ENCODE measurements around the gene HIBADH.

Gene HIBADH

GRCh38 chr7:27611059-27611458, 51.6 kb downstream of the HIBADH start:
- no peak for TF ChIP-seq ESRRG (CRISPR knock-in tag; IDR thresholded peaks at IDR 0.05)
- no peak for ATAC-seq

GRCh38 chr7:27608776-27609495, 53.7 kb downstream of the HIBADH start:
- no peak for ATAC-seq
- TF ChIP-seq PPARA (CRISPR knock-in tag; IDR thresholded peaks at IDR 0.05; ENCODE audit: borderline replicate concordance) (no peak), PATZ1 (CRISPR knock-in tag; IDR thresholded peaks at IDR 0.05; ENCODE audit: borderline replicate concordance) (no peak), ISL1 (CRISPR knock-in tag; IDR thresholded peaks at IDR 0.05) (no peak), RARB (CRISPR knock-in tag; IDR thresholded peaks at IDR 0.05) (no peak), CSRNP3 (CRISPR knock-in tag; IDR thresholded peaks at IDR 0.05) (no peak), TOX (CRISPR knock-in tag; IDR thresholded peaks at IDR 0.05; ENCODE audit: borderline replicate concordance) (no peak), ZC3H10 (CRISPR knock-in tag; IDR thresholded peaks at IDR 0.05) (no peak), CSDC2 (CRISPR knock-in tag; IDR thresholded peaks at IDR 0.05) (no peak), BACH2 (CRISPR knock-in tag; IDR thresholded peaks at IDR 0.05; ENCODE audit: borderline replicate concordance) (no peak), TSHZ2 (CRISPR knock-in tag; IDR thresholded peaks at IDR 0.05) (no peak), ESRRG (CRISPR knock-in tag; IDR thresholded peaks at IDR 0.05) (no peak)

- TF ChIP-seq ESRRG (CRISPR knock-in tag; IDR thresholded peaks at IDR 0.05) (no peak), RARB (CRISPR knock-in tag; IDR thresholded peaks at IDR 0.05) (no peak), POU6F1 (CRISPR knock-in tag; IDR thresholded peaks at IDR 0.05; ENCODE audit: borderline replicate concordance, low read depth) (no peak), ZFP3 (CRISPR knock-in tag; IDR thresholded peaks at IDR 0.05) (no peak), CSDC2 (CRISPR knock-in tag; IDR thresholded peaks at IDR 0.05) (no peak), TOX (CRISPR knock-in tag; IDR thresholded peaks at IDR 0.05; ENCODE audit: borderline replicate concordance) (no peak), PPARA (CRISPR knock-in tag; IDR thresholded peaks at IDR 0.05; ENCODE audit: borderline replicate concordance) (no peak), ZNF8 (CRISPR knock-in tag; IDR thresholded peaks at IDR 0.05) (no peak), OSR1 (CRISPR knock-in tag; IDR thresholded peaks at IDR 0.05) (no peak), ZNF70 (CRISPR knock-in tag; IDR thresholded peaks at IDR 0.05) (no peak), TSHZ2 (CRISPR knock-in tag; IDR thresholded peaks at IDR 0.05) (no peak)
- no peak for ATAC-seq
Observed at GRCh38 chr7:27607210-27607606, 55.5 kb downstream of the HIBADH start.

All from SK-N-SH treated with all-trans-retinoic acid at 6 μM for 48 hours (cell line).